Vagina (tissue), 2 donors: ENCODE data around the gene TEK. TPM values are rescaled to one million over a fixed set of nuclear protein-coding genes. Genes with fewer than 3 reads are reported as not detected.

Source experiments
- DNase-seq, 2 donors: peaks; one replicate each; pipeline ENCODE4 v3.0.0-alpha.2; 2017; ENCODE audit errors: extremely low spot score in 2 of 2
- H3K27ac ChIP-seq: fragments of 200-600 bp; sonication (generic); one replicate; pipeline ENCODE4 v1.5.1; 2019
- H3K27me3 ChIP-seq: fragments of 200-600 bp; sonication (generic); one replicate; pipeline ENCODE4 v1.5.1; 2019
- H3K36me3 ChIP-seq, 2 donors: fragments of 200-600 bp; sonication (generic); one replicate each; pipeline ENCODE4 v1.5.1; 2017 to 2019
- H3K4me1 ChIP-seq: fragments of 200-600 bp; sonication (generic); one replicate; pipeline ENCODE4 v1.5.1; 2019
- H3K4me3 ChIP-seq, 2 donors: fragments of 200-600 bp; sonication (generic); 1 replicate in 1 of 2; 2 replicates in 1 of 2; pipeline ENCODE4 v1.5.1; 2016 to 2019
- H3K9me3 ChIP-seq: fragments of 200-600 bp; sonication (generic); one replicate; pipeline ENCODE4 v1.5.1; 2019
- CTCF ChIP-seq, 3 experiments: fragments of 450-650 bp in 2 of 3; fragments of 200-600 bp in 1 of 3; sonication (generic) in 1 of 3; IDR thresholded peaks; one replicate each; pipeline ENCODE4 v1.5.1; 2017 to 2019; ENCODE audit warnings: antibody characterized with exemption in 3 of 3, mild to moderate bottlenecking in 2 of 3, moderate library complexity in 2 of 3
- POLR2A ChIP-seq, 2 donors: fragments of 450-650 bp; IDR thresholded peaks; one replicate each; pipeline ENCODE4 v1.6.1; 2017; ENCODE audit warnings: antibody characterized with exemption in 2 of 2, mild to moderate bottlenecking in 2 of 2, moderate library complexity in 2 of 2
- POLR2AphosphoS5 ChIP-seq, 2 donors: sonication (generic); formaldehyde crosslinking; IDR thresholded peaks; one replicate each; pipeline ENCODE4 v1.9.0; 2017; ENCODE audit warnings: antibody characterized with exemption in 2 of 2, mild to moderate bottlenecking in 2 of 2, low read depth in 1 of 2; ENCODE audit not compliant: insufficient read depth in 1 of 2
- intact Hi-C: fragments of 100-400 bp; cut with DNase I; formaldehyde crosslinking; loops from one replicate; pipeline ENCODE4 v1.15.1; 2023
- total RNA-seq: library from RNA; depleted of rRNA; stranded (reverse); fragments of >200 nt; gene quantifications from one replicate; pipeline ENCODE4 v1.2.3, GENCODE V29; 2016

TEK gene
- total RNA-seq, 1 donor from 2014 or later = 12.5 TPM

- no peak overlapping the region for H3K4me3 ChIP-seq
- intact Hi-C loops = no loop called here
- TF ChIP-seq CTCF (IDR thresholded peaks at IDR 0.05) (no peak), POLR2AphosphoS5 (IDR thresholded peaks at IDR 0.05; ENCODE audit: insufficient read depth in 1 of 2, low read depth in 1 of 2) (no peak), POLR2A (IDR thresholded peaks at IDR 0.05) (no peak)
- peaks cover 17% of the 10 kb centered on the region for H3K4me1 ChIP-seq
- H3K27me3 ChIP-seq = no peaks in the 10 kb centered on the region
- DNase-seq = no peak
- no peaks in the 10 kb centered on the region for H3K36me3 ChIP-seq
- H3K27ac ChIP-seq = no peak overlapping the region
- H3K9me3 ChIP-seq = no peaks in the 10 kb centered on the region
These were observed 42.8 kb downstream of the TEK start for GRCh38 chr9:27151693-27152404.

- peaks cover 17% of the 10 kb centered on the region for H3K4me1 ChIP-seq
- H3K27ac ChIP-seq = no peak overlapping the region
- TF ChIP-seq POLR2A (IDR thresholded peaks at IDR 0.05) (no peak), CTCF (IDR thresholded peaks at IDR 0.05) (no peak), POLR2AphosphoS5 (IDR thresholded peaks at IDR 0.05; ENCODE audit: insufficient read depth in 1 of 2, low read depth in 1 of 2) (no peak)
- intact Hi-C loops = no loop called here
- H3K27me3 ChIP-seq = no peaks in the 10 kb centered on the region
- H3K9me3 ChIP-seq = no peaks in the 10 kb centered on the region
- DNase-seq = no peak
- no peak overlapping the region for H3K4me3 ChIP-seq
- H3K36me3 ChIP-seq = no peaks in the 10 kb centered on the region
These were observed 43.3 kb downstream of the TEK start for GRCh38 chr9:27152405-27152718.

GRCh38 chr9:27154908-27155307, 45.9 kb downstream of the TEK start:
- Histone ChIP-seq H3K4me3 (no peak overlapping the region), H3K36me3 (no peaks in the 10 kb centered on the region), H3K4me1 (peaks cover 17% of the 10 kb centered on the region), H3K27ac (no peak overlapping the region), H3K27me3 (no peaks in the 10 kb centered on the region), H3K9me3 (no peaks in the 10 kb centered on the region)
- DNase-seq = no peak
- intact Hi-C loops = no loop called here
- TF ChIP-seq POLR2AphosphoS5 (IDR thresholded peaks at IDR 0.05; ENCODE audit: insufficient read depth in 1 of 2, low read depth in 1 of 2) (no peak), POLR2A (IDR thresholded peaks at IDR 0.05) (no peak), CTCF (IDR thresholded peaks at IDR 0.05) (no peak)

GRCh38 chr9:27157097-27157496, 48.1 kb downstream of the TEK start:
- intact Hi-C loops = no loop called here
- no peaks in the 10 kb centered on the region for H3K36me3 ChIP-seq
- DNase-seq = no peak
- no peaks in the 10 kb centered on the region for H3K27me3 ChIP-seq
- H3K4me3 ChIP-seq = no peak overlapping the region
- H3K27ac ChIP-seq = no peak overlapping the region
- no peaks in the 10 kb centered on the region for H3K9me3 ChIP-seq
- no peaks in the 10 kb centered on the region for H3K4me1 ChIP-seq
- no peak for TF ChIP-seq POLR2AphosphoS5 (IDR thresholded peaks at IDR 0.05; ENCODE audit: insufficient read depth in 1 of 2, low read depth in 1 of 2)
- no peak for TF ChIP-seq CTCF (IDR thresholded peaks at IDR 0.05)
- TF ChIP-seq POLR2A (IDR thresholded peaks at IDR 0.05) = no peak

GRCh38 chr9:27157736-27158135, 48.7 kb downstream of the TEK start:
- no peaks in the 10 kb centered on the region for H3K9me3 ChIP-seq
- no peak overlapping the region for H3K27ac ChIP-seq
- no peak for DNase-seq
- H3K4me3 ChIP-seq = no peak overlapping the region
- H3K27me3 ChIP-seq = no peaks in the 10 kb centered on the region
- TF ChIP-seq CTCF (IDR thresholded peaks at IDR 0.05) (no peak), POLR2AphosphoS5 (IDR thresholded peaks at IDR 0.05; ENCODE audit: insufficient read depth in 1 of 2, low read depth in 1 of 2) (no peak), POLR2A (IDR thresholded peaks at IDR 0.05) (no peak)
- H3K36me3 ChIP-seq = no peaks in the 10 kb centered on the region
- no peaks in the 10 kb centered on the region for H3K4me1 ChIP-seq
- intact Hi-C loops = no loop called here
